RWPE2 (cell line): ENCODE results near the gene ITSN1.

ENCODE experiments used
- ATAC-seq: fragments of 200-7000 bp; cut with Tn5 transposase; 3 replicates; pipeline ENCODE4 v1.9.1; 2021; ENCODE audit warnings: low read depth
- DNase-seq: peaks from one replicate; pipeline ENCODE4 v3.0.0-alpha.2; 2020; ENCODE audit warnings: low spot score
- H3K27ac ChIP-seq: fragments of 450-650 bp; 2 replicates; pipeline ENCODE4 v1.5.1; 2017; ENCODE audit warnings: mild to moderate bottlenecking; ENCODE audit not compliant: poor library complexity, severe bottlenecking
- H3K27me3 ChIP-seq: fragments of 250-450 bp; sonication (Bioruptor Pico); 2 replicates; pipeline ENCODE4 v1.5.1; 2021; ENCODE audit warnings: mild to moderate bottlenecking, moderate library complexity; ENCODE audit not compliant: insufficient read depth, poor library complexity, severe bottlenecking
- H3K36me3 ChIP-seq: fragments of 250-450 bp; sonication (Bioruptor Pico); 2 replicates; pipeline ENCODE4 v1.5.1; 2020; ENCODE audit warnings: low read depth, mild to moderate bottlenecking, moderate library complexity
- H3K4me1 ChIP-seq: fragments of 250-450 bp; sonication (Bioruptor Pico); 2 replicates; pipeline ENCODE4 v1.5.1; 2021; ENCODE audit warnings: mild to moderate bottlenecking, moderate library complexity; ENCODE audit not compliant: insufficient read depth, poor library complexity, severe bottlenecking
- H3K4me3 ChIP-seq: fragments of 250-450 bp; sonication (Bioruptor Pico); 2 replicates; pipeline ENCODE4 v1.5.1; 2021; ENCODE audit warnings: mild to moderate bottlenecking, moderate library complexity; ENCODE audit not compliant: severe bottlenecking
- H3K9me3 ChIP-seq: fragments of 250-450 bp; sonication (Bioruptor Pico); 2 replicates; pipeline ENCODE4 v1.5.1; 2021; ENCODE audit warnings: mild to moderate bottlenecking, moderate library complexity; ENCODE audit not compliant: severe bottlenecking
- CTCF ChIP-seq: fragments of 450-650 bp; IDR thresholded peaks from one replicate; pipeline ENCODE4 v1.5.1; 2017; ENCODE audit warnings: mild to moderate bottlenecking, moderate library complexity; ENCODE audit not compliant: poor library complexity, severe bottlenecking

Gene ITSN1

GRCh38 chr21:33644383-33645074 lies 2.2 kb downstream of the ITSN1 start:
- H3K36me3 ChIP-seq = no peaks in the 10 kb centered on the region
- H3K4me1 ChIP-seq = peaks cover 23% of the 10 kb centered on the region
- no peaks in the 10 kb centered on the region for H3K9me3 ChIP-seq
- H3K27ac ChIP-seq = peak overlapping the region; percentile 62
- no peak for ATAC-seq
- DNase-seq = no peak
- H3K4me3 ChIP-seq = peak overlapping the region; percentile 75
- TF ChIP-seq CTCF = no peak
- no peaks in the 10 kb centered on the region for H3K27me3 ChIP-seq

GRCh38 chr21:33645730-33646129 lies 3.4 kb downstream of the ITSN1 start:
- DNase-seq = no peak
- Histone ChIP-seq H3K9me3 (no peaks in the 10 kb centered on the region), H3K27ac (peak overlapping the region; percentile 62), H3K27me3 (no peaks in the 10 kb centered on the region), H3K36me3 (no peaks in the 10 kb centered on the region), H3K4me1 (peaks cover 20% of the 10 kb centered on the region), H3K4me3 (no peak overlapping the region)
- ATAC-seq = no peak
- no peak for TF ChIP-seq CTCF

- H3K36me3 ChIP-seq = no peaks in the 10 kb centered on the region
- TF ChIP-seq CTCF = no peak
- no peaks in the 10 kb centered on the region for H3K27me3 ChIP-seq
- H3K4me3 ChIP-seq = no peak overlapping the region
- H3K27ac ChIP-seq = no peak overlapping the region
- H3K4me1 ChIP-seq = peaks cover 20% of the 10 kb centered on the region
- no peak for ATAC-seq
- DNase-seq = no peak
- no peaks in the 10 kb centered on the region for H3K9me3 ChIP-seq
Measured at GRCh38 chr21:33647587-33647986, 5.3 kb downstream of the ITSN1 start.

- Histone ChIP-seq H3K4me3 (no peak overlapping the region), H3K4me1 (peaks cover 20% of the 10 kb centered on the region), H3K27me3 (no peaks in the 10 kb centered on the region), H3K36me3 (no peaks in the 10 kb centered on the region), H3K9me3 (no peaks in the 10 kb centered on the region), H3K27ac (no peak overlapping the region)
- no peak for TF ChIP-seq CTCF
- ATAC-seq = no peak
- DNase-seq = no peak
Measured at GRCh38 chr21:33648555-33648954, 6.3 kb downstream of the ITSN1 start.

GRCh38 chr21:33650230-33650629 lies 7.9 kb downstream of the ITSN1 start:
- Histone ChIP-seq H3K4me3 (no peak overlapping the region), H3K4me1 (peaks cover 12% of the 10 kb centered on the region), H3K36me3 (no peaks in the 10 kb centered on the region), H3K9me3 (no peaks in the 10 kb centered on the region), H3K27ac (no peak overlapping the region), H3K27me3 (no peaks in the 10 kb centered on the region)
- ATAC-seq (no peak), DNase-seq (no peak)
- no peak for TF ChIP-seq CTCF
